Measurements from ENCODE around the gene LTF. TPM values are rescaled to one million over a fixed set of nuclear protein-coding genes. Genes with fewer than 3 reads are reported as not detected.

Gene LTF
- total RNA-seq, 2 donors from 2014 or later: 1.0 to 1.6 TPM

DNA sequence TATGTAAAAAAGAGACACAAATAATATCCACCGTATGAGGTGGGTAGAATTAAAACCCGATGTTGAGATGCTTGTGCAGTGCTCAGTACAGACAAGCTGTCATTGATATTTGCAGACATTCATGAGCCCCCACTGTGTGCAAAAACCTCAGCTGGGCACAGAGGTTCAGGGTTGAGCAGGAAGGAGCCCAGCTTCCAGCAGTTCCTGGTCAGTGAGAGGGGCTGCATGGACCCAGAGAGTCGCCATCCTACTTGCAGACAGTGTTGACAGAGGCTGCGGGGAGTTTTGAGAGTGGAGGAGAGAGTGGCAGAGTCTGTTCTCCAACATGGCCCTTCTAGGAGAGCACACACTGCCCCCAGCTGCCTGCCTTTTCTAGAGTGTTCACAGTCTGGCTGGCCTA is 6.1 kb upstream of the LTF start:
- no peak for DNase-seq
- TF ChIP-seq, protein P1, sequence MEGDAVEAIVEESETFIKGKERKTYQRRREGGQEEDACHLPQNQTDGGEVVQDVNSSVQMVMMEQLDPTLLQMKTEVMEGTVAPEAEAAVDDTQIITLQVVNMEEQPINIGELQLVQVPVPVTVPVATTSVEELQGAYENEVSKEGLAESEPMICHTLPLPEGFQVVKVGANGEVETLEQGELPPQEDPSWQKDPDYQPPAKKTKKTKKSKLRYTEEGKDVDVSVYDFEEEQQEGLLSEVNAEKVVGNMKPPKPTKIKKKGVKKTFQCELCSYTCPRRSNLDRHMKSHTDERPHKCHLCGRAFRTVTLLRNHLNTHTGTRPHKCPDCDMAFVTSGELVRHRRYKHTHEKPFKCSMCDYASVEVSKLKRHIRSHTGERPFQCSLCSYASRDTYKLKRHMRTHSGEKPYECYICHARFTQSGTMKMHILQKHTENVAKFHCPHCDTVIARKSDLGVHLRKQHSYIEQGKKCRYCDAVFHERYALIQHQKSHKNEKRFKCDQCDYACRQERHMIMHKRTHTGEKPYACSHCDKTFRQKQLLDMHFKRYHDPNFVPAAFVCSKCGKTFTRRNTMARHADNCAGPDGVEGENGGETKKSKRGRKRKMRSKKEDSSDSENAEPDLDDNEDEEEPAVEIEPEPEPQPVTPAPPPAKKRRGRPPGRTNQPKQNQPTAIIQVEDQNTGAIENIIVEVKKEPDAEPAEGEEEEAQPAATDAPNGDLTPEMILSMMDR (IDR thresholded peaks at IDR 0.05): no peak
- Histone ChIP-seq H3K36me3 (no peaks in the 10 kb centered on the region), H3K4me3 (no peak overlapping the region), H3K27ac (no peak overlapping the region), H3K9me3 (no peaks in the 10 kb centered on the region), H3K9ac (ENCODE audit: low read depth in 2 of 2, low read length in 2 of 2) (no peak overlapping the region), H3K27me3 (no peaks in the 10 kb centered on the region), H3K4me1 (no peaks in the 10 kb centered on the region)
- intact Hi-C loops (cut with DNase I): no loop called here

- intact Hi-C loops (cut with DNase I): no loop called here
- no peak for DNase-seq
- no peak overlapping the region for H3K9ac ChIP-seq (ENCODE audit: low read depth in 2 of 2, low read length in 2 of 2)
- no peaks in the 10 kb centered on the region for H3K27me3 ChIP-seq
- H3K4me3 ChIP-seq: no peak overlapping the region
- no peak overlapping the region for H3K27ac ChIP-seq
- H3K9me3 ChIP-seq: no peaks in the 10 kb centered on the region
- no peaks in the 10 kb centered on the region for H3K36me3 ChIP-seq
- TF ChIP-seq, protein P1 (IDR thresholded peaks at IDR 0.05): no peak
- no peaks in the 10 kb centered on the region for H3K4me1 ChIP-seq
Measured at GRCh38 chr3:46469680-46470357, 5.1 kb upstream of the LTF start.

DNA sequence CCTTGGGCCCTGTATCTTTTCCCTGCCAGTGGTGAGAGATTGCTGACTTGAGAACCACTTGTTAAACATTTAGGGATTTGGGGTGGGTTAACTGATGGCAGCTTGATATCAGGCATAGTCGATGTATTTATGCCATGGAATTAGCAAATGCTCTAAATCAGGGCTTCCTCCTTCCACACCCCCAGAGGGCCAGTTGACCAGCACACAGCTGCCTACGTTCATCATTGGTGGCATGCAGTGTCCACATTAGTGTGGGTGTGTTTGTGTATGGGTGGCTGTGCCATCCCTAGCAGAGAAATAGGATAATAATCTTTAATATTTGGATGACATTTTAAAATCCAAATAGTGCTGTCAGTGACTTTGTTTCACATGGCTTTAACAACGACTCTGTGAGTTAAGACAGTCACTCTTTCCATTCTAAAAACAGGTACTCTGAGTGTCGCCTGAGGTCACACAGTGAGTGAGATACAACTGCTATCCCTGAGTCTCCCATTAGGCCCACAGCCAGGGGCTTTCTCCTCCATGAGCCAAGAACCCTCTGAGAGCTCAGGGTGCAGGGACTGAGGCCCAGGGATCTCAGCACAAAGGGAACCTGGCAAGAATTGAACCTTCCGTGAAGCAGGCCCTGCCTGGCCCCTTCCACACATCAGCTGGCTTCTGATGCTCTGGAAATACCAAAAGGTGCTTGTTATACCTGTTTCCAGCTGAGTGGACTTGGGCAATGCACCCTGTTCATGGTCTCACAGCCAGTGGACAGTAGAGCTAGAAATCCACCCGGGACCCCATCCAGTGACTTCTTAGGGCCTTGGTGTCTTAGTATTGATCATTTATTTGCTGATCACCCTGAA is 4.3 kb upstream of the LTF start:
- no peaks in the 10 kb centered on the region for H3K4me1 ChIP-seq
- no peak overlapping the region for H3K27ac ChIP-seq
- DNase-seq: no peak
- no peaks in the 10 kb centered on the region for H3K36me3 ChIP-seq
- no peaks in the 10 kb centered on the region for H3K27me3 ChIP-seq
- no peak overlapping the region for H3K4me3 ChIP-seq
- no peaks in the 10 kb centered on the region for H3K9me3 ChIP-seq
- intact Hi-C loops (cut with DNase I): no loop called here
- TF ChIP-seq, protein P1 (IDR thresholded peaks at IDR 0.05): no peak
- H3K9ac ChIP-seq (ENCODE audit: low read depth in 2 of 2, low read length in 2 of 2): no peak overlapping the region

GRCh38 chr3:46467562-46467961 is 2.9 kb upstream of the LTF start:
- H3K27ac ChIP-seq: no peak overlapping the region
- no peaks in the 10 kb centered on the region for H3K27me3 ChIP-seq
- no peaks in the 10 kb centered on the region for H3K4me1 ChIP-seq
- H3K9me3 ChIP-seq: no peaks in the 10 kb centered on the region
- DNase-seq: no peak
- no peak overlapping the region for H3K9ac ChIP-seq (ENCODE audit: low read depth in 2 of 2, low read length in 2 of 2)
- intact Hi-C loops (cut with DNase I): no loop called here
- TF ChIP-seq, protein P1 (IDR thresholded peaks at IDR 0.05): no peak
- H3K4me3 ChIP-seq: no peak overlapping the region
- no peaks in the 10 kb centered on the region for H3K36me3 ChIP-seq

DNA sequence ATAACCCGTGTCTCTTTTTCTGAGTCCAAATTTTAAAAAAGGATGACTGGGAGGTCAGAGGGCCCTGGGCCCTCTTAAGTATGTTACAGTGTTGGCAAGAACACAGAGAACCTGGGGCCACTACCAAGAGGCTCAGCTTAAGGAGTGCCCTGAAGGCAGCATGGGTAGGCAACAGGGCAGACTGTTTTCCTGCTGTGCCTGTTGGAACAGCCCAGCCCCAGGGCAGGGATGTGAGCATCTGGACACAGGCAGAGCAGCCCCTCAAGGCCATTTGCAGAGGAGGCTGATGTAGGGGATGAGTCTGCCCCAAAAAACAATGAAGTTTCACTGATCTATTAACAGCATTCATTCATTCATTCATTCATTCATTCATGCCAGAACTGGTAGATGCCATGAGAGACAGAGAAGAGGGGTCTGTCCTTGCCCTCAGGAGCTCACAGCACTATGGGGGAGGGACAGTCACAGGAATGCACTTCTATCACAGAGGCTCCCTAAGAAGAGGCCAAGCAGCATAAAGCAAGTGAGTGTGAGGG is 2.2 kb upstream of the LTF start:
- Histone ChIP-seq H3K9ac (ENCODE audit: low read depth in 2 of 2, low read length in 2 of 2) (no peak overlapping the region), H3K9me3 (no peaks in the 10 kb centered on the region), H3K27me3 (no peaks in the 10 kb centered on the region), H3K27ac (no peak overlapping the region), H3K36me3 (no peaks in the 10 kb centered on the region), H3K4me3 (no peak overlapping the region), H3K4me1 (no peaks in the 10 kb centered on the region)
- intact Hi-C loops (cut with DNase I): no loop called here
- no peak for DNase-seq
- TF ChIP-seq, protein P1 (IDR thresholded peaks at IDR 0.05): no peak

Measured in colonic mucosa (tissue), 4 donors.